Breast epithelium (tissue), 3 donors: ENCODE data around the gene RFX8.

Experiments
- POLR2A ChIP-seq: fragments of 450-650 bp; IDR thresholded peaks from one replicate; pipeline ENCODE4 v1.6.1; 2016; ENCODE audit warnings: antibody characterized with exemption, mild to moderate bottlenecking, moderate library complexity
- TF ChIP-seq, protein P1 (sequence below), 3 donors: fragments of 450-650 bp; IDR thresholded peaks; one replicate each; pipeline ENCODE4 v1.5.1; 2016 to 2017; ENCODE audit warnings: antibody characterized with exemption in 3 of 3, mild to moderate bottlenecking in 3 of 3, moderate library complexity in 3 of 3

DNA sequence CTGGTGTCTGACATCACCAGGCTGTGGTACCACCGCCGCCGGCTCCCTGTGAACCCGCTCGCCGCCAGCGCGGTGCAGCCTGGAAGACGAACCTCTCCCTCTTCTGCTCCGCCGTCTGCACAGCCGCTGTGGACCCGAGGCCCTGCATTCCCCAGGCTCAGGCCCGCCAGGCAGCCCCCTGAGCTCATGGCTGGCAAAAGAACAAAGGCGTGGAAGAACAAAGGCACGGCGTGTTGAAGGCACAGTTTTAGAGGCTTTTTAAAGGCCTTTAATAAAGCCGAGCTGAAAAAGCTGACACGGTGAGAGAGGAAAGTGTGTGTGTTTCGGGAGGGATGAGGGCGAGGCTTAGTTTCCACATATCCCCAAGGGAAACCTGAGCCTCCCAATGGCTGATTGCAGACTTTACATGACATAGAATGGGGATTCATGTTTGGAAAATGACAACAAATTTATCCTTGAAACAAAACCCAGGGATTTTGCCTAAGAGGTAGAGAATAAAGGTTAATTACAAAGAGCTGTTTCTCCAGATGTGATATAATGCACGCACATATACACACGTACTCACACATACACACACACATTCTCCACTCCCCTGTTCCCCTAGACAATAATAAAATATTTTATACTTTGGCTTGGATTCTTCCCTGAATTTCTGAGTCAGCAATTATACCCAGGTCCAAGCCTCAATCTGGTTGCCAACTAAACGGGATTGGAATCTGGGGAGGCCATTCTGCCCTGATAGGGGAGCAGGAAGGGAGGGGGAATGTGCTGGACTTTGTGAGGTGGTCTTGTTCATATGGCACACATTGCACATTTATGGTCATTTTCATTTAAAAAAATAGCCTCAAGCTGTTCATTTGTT is 39.7 kb downstream of the RFX8 start:
- TF ChIP-seq POLR2A, result no peak
- TF ChIP-seq, protein P1, sequence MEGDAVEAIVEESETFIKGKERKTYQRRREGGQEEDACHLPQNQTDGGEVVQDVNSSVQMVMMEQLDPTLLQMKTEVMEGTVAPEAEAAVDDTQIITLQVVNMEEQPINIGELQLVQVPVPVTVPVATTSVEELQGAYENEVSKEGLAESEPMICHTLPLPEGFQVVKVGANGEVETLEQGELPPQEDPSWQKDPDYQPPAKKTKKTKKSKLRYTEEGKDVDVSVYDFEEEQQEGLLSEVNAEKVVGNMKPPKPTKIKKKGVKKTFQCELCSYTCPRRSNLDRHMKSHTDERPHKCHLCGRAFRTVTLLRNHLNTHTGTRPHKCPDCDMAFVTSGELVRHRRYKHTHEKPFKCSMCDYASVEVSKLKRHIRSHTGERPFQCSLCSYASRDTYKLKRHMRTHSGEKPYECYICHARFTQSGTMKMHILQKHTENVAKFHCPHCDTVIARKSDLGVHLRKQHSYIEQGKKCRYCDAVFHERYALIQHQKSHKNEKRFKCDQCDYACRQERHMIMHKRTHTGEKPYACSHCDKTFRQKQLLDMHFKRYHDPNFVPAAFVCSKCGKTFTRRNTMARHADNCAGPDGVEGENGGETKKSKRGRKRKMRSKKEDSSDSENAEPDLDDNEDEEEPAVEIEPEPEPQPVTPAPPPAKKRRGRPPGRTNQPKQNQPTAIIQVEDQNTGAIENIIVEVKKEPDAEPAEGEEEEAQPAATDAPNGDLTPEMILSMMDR (IDR thresholded peaks at IDR 0.05), result no peak
